Skeletal muscle satellite cell (primary cell): ENCODE results near the gene ASTN1.

Experiments used
- H3K27me3 ChIP-seq: 2 replicates; pipeline ENCODE4 v1.7.0; 2013; ENCODE audit warnings: low read length; ENCODE audit not compliant: control insufficient read depth, insufficient read depth
- H3K36me3 ChIP-seq: 2 replicates; pipeline ENCODE4 v1.7.0; 2013; ENCODE audit warnings: mild to moderate bottlenecking, control low read depth, low read length; ENCODE audit not compliant: insufficient read depth
- H3K4me1 ChIP-seq: 2 replicates; pipeline ENCODE4 v1.7.0; 2013; ENCODE audit warnings: low read length; ENCODE audit not compliant: control insufficient read depth, insufficient read depth
- H3K4me2 ChIP-seq: 2 replicates; pipeline ENCODE4 v1.7.0; 2013; ENCODE audit warnings: mild to moderate bottlenecking, low read length
- H3K4me3 ChIP-seq: 2 replicates; pipeline ENCODE4 v1.7.0; 2013; ENCODE audit warnings: low read length
- H3K9ac ChIP-seq: 2 replicates; pipeline ENCODE4 v1.7.0; 2013; ENCODE audit warnings: mild to moderate bottlenecking, low read depth, low read length, moderate library complexity
- H3K9me3 ChIP-seq: replicated peaks from 2 replicates; pipeline ENCODE4 v1.7.0; 2013; ENCODE audit warnings: mild to moderate bottlenecking, control low read depth, low read length

Gene ASTN1

DNA sequence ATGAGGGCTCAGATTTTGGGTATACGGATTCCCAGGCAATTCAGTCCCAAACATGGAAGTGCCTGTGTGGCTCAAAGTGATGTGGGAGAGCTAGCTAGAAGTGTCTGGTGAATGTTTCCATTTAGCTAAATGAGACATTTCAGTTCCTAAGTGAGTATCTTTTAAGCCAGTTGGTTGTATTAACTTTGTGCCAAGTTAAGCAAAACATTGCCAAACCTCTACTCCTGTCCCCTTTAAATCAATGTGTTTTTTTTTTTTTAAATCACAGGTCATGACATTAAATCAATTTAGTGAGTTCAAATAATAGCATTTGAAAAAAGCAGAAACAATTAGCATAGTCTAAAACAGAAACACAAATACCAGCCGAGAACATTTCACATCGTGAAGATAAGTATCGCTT is 230.1 kb downstream of the ASTN1 start:
- Histone ChIP-seq H3K4me1 (no peaks in the 10 kb centered on the region), H3K9ac (no peak overlapping the region), H3K36me3 (no peaks in the 10 kb centered on the region), H3K4me3 (no peak overlapping the region), H3K4me2 (no peak overlapping the region), H3K27me3 (no peaks in the 10 kb centered on the region), H3K9me3 (no peaks in the 10 kb centered on the region)

DNA sequence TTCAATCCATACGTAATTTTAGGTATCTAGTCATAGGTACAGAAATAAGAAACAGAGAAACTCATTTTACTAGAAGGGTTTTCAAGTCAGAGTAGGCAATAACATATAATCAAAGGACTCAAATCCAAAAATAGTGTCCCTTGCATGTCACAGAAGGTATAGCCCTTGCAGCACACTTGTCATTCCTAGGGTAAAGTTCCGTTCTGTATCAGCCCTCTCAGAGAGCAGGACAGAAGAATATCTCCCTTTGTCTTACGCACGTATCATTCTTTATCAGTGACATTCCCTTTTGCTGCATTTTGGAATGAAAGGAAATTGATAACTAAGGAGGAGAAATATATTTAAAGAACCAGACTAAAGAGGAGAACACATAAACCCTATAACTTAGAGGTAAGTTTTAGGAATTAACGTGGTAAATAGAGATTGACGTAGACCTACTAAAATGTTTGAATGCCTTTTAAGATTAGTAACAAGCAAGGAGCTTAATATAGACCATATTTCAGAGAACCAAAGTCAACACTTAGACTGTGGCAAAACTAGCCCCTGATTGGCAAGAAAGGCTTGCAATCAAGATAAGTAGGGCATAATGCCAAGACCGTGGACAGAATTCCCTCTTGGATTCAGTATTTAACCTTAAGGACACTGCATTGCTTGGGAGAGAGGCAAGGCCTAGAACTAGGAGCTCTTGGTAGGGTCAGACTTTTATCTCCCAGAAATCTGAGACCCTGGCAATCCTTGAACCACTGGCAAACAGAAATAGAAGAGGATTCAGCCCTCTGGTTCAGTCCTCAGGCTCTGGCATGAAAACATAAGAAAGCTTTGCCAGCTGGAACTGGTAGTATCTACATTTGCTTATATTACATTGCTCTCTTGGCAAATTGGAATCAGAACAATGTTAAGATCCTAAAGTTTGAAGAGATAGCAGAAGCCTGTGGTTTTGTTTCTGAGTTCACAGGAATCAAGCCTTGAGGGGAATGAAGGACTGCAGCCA is 232.1 kb downstream of the ASTN1 start:
- no peak overlapping the region for H3K4me2 ChIP-seq
- no peak overlapping the region for H3K9ac ChIP-seq
- H3K36me3 ChIP-seq, result no peaks in the 10 kb centered on the region
- no peaks in the 10 kb centered on the region for H3K9me3 ChIP-seq
- no peaks in the 10 kb centered on the region for H3K4me1 ChIP-seq
- H3K4me3 ChIP-seq, result no peak overlapping the region
- peaks cover 6% of the 10 kb centered on the region for H3K27me3 ChIP-seq

DNA sequence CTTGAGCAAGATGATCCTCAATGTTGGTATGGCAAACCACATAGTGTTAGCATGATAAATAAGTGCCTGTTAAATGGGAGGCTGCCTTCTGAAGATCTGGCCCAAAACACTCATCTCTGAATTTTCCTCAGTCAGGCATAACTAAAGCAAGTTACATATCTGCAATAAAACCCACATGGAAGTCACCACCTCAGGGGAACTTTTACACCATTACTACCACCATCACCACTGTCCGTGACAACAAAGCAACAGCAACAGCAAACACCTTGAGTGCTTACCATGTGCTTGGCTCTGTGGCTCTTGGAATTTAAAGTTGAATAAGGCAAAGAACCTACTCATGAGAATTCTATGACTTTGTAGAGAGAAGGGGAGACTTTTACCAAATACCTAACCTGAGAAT is 233.0 kb downstream of the ASTN1 start:
- no peak overlapping the region for H3K9ac ChIP-seq
- peaks cover 6% of the 10 kb centered on the region for H3K27me3 ChIP-seq
- H3K4me2 ChIP-seq, result no peak overlapping the region
- H3K9me3 ChIP-seq, result no peaks in the 10 kb centered on the region
- H3K4me1 ChIP-seq, result no peaks in the 10 kb centered on the region
- H3K36me3 ChIP-seq, result no peaks in the 10 kb centered on the region
- no peak overlapping the region for H3K4me3 ChIP-seq

DNA sequence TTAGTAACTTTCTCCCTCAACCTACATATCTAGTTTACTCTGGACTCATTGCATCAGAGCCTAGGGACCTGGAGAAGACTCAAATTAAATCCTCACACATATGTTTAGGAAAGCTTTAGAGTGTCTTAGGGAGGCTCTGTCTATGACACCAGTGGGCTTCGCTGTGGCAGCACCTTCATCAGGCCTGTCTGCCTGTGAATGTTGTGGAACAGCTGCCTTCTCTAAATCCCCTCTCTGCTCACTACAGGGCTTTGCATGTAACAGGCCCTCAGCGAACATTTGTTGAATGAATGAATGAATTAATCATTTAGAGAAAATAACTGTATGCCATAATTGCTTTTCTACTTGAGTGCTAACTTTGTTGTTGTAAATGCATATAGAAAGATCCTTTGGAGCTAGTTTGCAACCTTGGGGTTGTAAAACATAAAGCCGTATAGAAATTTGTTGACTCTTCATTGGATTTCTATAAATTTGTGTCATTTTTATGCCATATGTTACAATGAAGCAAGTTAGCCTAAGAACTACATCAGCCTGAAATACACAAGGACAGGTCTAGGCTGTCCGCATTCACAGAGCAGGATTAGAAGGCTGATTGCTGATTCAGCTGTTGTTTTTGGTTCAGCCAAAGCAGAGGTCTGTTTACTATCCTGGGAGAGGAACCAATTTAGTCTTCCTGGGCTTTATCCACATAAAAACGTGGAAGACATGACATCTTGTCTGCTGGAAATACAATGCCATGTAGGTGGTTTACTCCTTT is 238.0 kb downstream of the ASTN1 start:
- no peak overlapping the region for H3K4me3 ChIP-seq
- no peak overlapping the region for H3K9ac ChIP-seq
- H3K27me3 ChIP-seq, result peaks cover 8% of the 10 kb centered on the region
- H3K9me3 ChIP-seq, result no peaks in the 10 kb centered on the region
- H3K4me2 ChIP-seq, result no peak overlapping the region
- H3K36me3 ChIP-seq, result no peaks in the 10 kb centered on the region
- no peaks in the 10 kb centered on the region for H3K4me1 ChIP-seq

DNA sequence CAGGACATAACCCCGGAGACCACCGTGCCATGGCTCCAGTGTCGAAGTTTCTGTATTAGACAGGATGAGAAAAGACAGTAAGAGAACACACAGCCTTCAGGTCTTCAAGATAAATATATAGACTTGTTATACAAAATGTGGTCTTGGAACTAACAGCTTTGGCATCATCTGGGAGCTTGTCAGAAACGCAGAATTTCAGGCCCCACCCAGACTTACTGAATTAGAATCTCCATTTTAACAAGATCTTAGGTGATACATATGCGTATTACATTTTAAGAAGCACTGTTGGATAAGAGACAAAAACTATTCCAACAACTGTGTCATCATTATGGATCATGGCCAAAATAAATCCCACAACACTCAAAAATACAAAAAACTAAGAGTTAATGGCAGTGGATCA is 239.3 kb downstream of the ASTN1 start:
- H3K27me3 ChIP-seq, result peaks cover 8% of the 10 kb centered on the region
- no peak overlapping the region for H3K9ac ChIP-seq
- H3K9me3 ChIP-seq, result no peaks in the 10 kb centered on the region
- no peaks in the 10 kb centered on the region for H3K4me1 ChIP-seq
- H3K4me2 ChIP-seq, result no peak overlapping the region
- H3K36me3 ChIP-seq, result no peaks in the 10 kb centered on the region
- H3K4me3 ChIP-seq, result no peak overlapping the region

DNA sequence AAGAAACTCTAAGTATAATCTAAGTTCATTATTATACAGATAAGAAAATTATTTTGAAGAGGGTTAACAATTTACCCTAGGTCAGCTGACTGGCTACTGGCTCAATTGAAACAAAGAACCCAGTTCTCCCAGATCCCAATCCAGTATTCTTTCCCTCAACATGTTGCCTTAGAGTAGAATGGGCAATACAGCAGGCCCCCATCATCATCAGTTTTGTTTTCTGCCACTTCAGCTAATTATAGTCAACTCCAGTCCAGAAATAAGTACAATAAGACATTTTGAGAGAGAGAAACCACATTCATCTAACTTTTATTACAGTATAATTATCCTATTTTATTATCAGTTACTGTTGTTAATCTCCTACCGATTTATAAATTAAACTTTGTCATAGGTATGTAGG is 241.2 kb downstream of the ASTN1 start:
- Histone ChIP-seq H3K27me3 (peaks cover 7% of the 10 kb centered on the region), H3K9me3 (no peaks in the 10 kb centered on the region), H3K4me3 (no peak overlapping the region)

DNA sequence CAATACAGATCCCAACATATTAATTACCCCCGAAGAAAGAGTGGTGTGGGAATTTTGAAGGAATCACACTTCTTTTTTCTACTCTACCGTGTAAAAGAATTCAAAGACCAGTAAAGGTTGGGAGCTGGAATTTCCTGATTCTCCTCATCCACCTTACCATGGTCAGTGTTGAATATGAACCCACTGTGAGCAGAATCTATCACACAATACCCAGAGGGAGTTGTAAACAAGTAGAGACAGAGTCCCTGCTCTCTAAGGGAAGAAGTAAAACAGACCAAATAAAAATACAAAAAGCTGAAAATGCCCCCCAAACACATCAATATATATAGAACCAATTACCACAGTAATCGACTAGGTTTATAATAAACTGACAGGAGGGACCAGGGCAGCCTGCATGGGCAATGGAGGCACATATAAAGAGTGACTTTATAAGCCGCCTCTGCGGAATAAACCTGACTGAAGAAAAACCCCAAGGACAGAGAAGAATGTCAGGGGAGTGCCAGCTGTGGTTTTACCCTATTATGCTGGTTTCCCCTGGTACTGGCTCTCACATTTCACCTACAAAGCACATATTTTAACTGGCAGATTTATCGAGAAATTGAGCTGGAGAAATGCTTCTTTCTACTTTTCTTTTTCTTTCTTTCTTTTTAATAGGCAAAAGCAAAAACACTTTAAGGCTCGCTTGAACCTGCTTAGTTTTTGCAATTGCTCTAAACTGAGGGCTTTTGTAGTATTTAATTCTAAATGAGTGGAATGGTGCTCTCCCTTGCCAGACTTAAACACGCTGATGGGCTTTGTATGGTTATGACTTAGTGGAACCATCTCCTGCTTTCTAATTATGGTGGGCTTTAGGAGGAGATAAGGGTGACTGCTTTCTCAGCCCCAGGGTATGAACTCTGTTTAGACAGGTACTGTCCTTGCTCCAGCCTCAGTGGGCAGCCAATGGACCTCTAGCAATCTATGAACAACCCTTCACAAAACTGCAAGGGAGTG is 244.8 kb downstream of the ASTN1 start:
- Histone ChIP-seq H3K9me3 (no peaks in the 10 kb centered on the region), H3K27me3 (peaks cover 5% of the 10 kb centered on the region), H3K4me3 (no peak overlapping the region), H3K36me3 (no peaks in the 10 kb centered on the region), H3K4me2 (no peak overlapping the region), H3K9ac (no peak overlapping the region), H3K4me1 (no peaks in the 10 kb centered on the region)

More for the DNA sequence above, 241.2 kb downstream of the ASTN1 start:
- Histone ChIP-seq H3K9ac (no peak overlapping the region), H3K36me3 (no peaks in the 10 kb centered on the region), H3K4me1 (no peaks in the 10 kb centered on the region), H3K4me2 (no peak overlapping the region)

DNA sequence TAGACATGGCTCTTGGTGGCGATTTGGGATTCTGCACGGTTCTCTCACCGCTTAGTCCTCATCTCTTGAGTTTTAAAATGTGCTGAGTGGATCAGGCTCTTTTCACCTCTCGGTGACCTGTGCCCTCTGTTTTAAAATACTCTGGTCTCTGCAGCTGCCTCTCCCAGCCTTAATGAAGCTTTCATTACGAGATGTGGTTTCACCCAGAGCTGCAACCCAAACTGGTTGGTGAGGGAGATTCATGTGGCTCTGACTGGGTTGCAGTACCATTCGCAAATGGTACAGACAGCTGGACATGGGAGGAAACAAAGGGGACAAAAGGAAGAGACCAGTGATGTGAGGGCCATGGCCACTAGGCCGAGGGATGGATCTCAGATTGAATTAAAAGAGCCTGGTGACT is 258.9 kb downstream of the ASTN1 start:
- H3K4me3 ChIP-seq, result no peak overlapping the region
- H3K4me2 ChIP-seq, result no peak overlapping the region
- H3K9ac ChIP-seq, result no peak overlapping the region
- peaks cover 36% of the 10 kb centered on the region for H3K27me3 ChIP-seq
- peaks cover 13% of the 10 kb centered on the region for H3K4me1 ChIP-seq
- no peaks in the 10 kb centered on the region for H3K9me3 ChIP-seq
- no peaks in the 10 kb centered on the region for H3K36me3 ChIP-seq

DNA sequence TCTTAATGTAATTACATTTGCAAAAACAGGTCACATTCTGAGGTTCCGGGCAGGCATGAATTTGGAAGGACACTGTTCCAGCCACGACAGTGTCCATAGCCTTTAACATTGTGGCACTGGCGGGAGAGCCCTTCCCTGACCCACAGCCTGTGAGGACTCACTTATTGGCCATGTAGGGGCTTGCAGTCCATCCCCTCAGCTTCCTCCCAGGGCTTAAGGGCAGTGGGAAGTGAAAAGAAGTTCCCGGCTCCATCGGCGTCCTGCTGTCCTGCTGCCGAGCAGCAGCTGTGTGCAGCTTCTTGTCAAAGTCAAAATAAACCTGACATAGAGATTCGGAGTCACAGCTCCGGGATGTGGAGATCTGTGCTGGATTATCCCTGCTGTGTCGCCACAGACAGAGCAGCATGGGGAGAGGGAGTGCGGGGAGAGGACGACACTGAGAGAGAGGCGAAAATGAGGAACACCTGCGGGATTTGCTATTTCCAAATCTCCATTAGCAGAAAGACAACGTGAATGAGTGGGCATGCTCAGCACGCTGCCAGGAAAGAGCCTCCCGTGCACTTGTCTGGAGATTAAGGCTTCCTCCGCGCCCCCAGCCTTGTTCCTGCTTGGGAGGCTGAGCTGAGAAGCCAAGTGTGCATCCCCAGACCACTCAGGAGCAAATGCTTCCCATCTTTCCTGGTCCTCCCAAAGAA is 260.3 kb downstream of the ASTN1 start:
- no peak overlapping the region for H3K9ac ChIP-seq
- H3K9me3 ChIP-seq, result no peaks in the 10 kb centered on the region
- no peak overlapping the region for H3K4me3 ChIP-seq
- peaks cover 45% of the 10 kb centered on the region for H3K27me3 ChIP-seq
- H3K4me2 ChIP-seq, result no peak overlapping the region
- H3K4me1 ChIP-seq, result peaks cover 13% of the 10 kb centered on the region
- no peaks in the 10 kb centered on the region for H3K36me3 ChIP-seq

DNA sequence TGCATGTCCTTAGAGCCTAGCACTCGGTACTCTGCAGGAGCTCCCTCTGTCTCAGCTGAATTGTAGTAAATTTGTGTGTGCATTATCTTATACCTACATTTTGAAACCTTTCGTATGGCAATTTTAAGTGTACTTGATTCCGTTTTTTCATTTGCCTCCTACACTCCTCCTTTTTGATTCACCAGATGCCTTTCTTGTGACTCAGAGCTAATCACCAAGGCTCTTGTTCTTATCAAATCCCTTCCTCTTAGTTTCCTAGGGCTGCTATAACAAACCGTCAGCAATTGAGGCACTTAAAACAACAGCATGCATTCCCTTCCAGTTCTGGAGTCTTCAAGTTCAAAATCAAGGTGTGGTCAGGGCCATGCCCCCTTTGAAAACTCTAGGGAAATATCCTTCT is 261.0 kb downstream of the ASTN1 start:
- Histone ChIP-seq H3K9ac (no peak overlapping the region), H3K4me2 (peak overlapping the region; percentile 19), H3K27me3 (peaks cover 48% of the 10 kb centered on the region), H3K9me3 (no peaks in the 10 kb centered on the region), H3K36me3 (no peaks in the 10 kb centered on the region), H3K4me1 (peaks cover 13% of the 10 kb centered on the region), H3K4me3 (no peak overlapping the region)
